GM21723 (cell line): ENCODE results near the gene FXYD6.

ENCODE experiments used
- ATAC-seq: cut with Tn5 transposase; IDR thresholded peaks from one replicate; pipeline ENCODE4 v1.9.1; 2021; ENCODE audit warnings: mild to moderate bottlenecking, moderate library complexity; ENCODE audit not compliant: unreplicated experiment

The FXYD6 gene

DNA sequence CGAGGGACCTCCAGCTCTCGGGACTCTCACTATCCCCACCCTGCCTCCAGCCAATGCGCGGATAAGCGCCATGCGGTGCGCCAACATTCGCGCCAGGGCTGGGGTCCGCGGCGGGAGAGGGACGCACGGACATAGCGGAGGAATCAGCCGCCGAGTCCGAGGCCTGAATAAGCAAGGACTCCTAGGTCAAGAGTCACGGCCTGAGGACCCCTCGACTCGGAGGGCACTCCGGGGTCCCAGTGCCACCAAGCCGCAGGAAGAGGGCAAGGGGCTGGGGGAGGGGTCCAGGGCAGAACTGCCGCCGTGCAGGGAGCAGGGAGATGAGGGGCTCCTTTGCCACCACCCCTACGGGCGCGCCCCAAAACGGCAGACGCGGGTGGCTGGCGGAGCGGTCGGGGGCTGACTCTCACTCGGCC, 80.0 kb downstream of the FXYD6 start:
- no peak for ATAC-seq

DNA sequence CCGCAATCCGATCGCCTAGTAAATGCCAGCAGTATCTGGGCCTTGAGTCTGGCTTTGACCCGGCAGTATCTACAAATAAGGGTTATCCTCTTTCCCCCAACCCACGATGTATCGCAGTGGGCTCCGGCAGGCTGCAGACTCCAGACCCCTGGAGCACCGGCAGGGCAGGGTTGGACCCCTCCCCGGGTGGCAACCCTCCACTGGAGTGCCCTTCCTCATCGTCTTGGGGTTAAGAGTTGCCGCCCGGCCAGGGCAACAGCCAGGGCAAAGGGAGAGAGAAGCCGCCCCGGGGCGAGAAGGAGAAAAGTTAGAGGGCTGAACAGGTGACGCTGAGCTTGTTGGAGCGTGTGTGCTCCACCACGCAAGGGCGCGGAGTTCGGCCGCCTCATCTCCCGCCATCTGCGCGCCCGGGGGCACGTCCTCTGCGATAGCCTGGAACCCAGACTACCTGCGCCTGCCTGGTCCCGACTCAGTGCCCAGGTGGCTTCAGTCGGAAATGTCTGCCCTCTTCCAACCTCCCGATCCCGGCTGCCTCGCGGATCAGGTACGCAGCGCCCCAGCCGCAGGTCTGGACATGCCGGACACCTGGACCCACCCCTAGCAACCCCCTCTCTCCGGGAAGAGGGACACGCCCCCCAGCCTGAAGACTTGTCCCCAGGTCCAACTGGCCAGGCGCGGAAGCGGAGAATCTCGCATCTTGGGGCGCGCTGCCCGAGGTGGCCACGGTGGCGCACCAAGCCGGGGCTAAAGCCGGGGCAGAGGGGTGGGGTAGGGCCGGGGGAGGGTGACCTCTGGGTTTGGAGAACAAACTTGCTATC, 80.6 kb downstream of the FXYD6 start:
- no peak for ATAC-seq

DNA sequence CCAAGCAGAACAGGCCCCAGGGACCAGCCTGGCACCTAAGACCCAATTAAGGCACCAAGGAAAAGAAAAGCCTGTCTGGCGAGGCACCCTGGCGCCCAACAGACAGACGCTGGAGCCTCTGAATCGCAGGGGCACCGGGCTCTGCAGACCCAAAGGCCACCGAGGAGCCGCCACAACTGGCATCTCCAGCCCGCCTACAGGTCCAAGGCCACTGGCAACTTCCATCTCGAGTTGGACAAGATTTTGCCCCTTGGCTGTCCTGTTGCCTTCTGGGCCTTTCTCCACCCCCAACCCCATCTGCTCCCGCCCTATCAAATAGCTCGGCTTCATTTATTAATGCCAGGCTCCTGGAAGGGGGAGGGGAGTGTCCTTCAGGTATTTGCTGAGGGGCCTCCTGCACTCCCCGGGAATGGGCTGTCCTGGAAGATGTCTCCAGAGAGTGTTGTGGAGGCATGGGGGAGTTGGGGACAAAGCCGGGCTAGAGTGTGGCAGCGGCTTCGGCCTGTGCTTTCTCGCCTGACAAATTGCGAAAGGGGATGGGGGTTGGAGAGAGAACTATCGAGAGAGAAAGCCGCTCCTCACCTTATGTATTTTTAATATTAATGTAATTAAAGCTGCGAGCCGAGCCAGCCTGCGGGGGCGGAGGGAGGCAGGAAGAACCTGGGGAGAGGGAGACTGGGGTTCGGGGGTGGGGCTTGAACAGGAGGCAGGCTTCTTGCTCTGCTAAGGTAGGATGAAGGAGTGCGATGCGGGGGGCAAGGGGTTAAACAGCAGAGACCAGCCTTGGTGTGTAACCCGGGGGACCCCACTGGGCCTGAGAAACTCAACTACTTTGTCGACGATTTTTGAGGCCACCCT, 81.5 kb downstream of the FXYD6 start:
- no peak for ATAC-seq

DNA sequence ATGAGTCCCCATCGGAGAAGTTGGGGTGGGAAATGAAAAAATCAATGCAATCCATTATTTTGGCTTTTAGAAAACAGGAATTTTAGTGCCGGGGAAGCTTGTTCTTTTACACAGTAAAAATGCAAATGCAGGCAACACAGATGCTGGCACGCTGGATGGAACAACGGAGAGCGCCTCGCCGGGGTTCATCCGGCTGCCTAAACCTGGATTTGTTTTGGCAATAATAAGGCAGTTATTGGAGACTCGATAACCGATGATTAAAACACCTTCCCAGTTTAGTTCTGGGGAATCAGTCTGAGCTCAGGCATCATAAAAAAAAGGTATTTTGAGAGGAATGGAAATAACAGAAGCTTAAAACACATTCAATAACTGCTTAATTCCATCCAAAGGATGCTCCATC, 82.3 kb downstream of the FXYD6 start:
- ATAC-seq = no peak

DNA sequence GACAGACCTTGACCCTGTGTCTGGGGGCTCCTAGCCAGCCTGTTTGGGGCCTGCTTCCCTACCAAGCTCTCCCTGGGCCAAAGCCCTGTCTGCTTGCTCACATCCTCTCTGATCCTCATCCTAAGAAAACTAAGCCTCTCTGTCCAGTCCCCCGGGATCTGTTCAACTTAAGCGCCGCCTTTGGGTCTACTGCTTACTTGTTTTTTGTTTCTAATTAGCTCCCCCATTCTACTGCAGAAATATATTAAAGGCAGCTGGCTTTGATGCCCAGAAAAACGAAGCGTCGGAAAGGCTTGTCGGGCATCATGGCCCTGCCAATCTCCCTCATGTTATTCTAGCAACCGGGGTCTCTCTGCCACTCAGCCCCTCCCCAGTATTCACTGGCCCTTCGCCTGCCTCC, 82.9 kb downstream of the FXYD6 start:
- ATAC-seq = no peak

DNA sequence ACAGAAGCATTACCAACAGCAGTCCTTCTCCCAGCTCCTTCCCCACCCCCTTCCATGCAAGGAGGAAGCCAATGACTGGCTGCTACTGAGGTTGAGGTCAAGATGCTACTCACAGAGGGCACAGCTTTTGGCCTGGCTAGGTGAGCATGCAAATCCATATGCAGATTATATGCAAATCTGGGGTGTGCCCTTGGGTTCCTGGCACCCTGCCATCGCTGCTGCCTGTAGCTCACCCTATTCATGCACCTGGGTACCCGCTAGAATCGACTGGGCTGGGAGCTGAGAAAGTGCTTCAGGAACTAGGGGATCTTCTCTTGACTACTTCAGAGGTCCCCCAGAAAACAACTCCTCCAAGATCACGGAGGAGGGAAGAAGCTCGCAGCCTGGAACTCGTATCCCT, 83.5 kb downstream of the FXYD6 start:
- no peak for ATAC-seq

DNA sequence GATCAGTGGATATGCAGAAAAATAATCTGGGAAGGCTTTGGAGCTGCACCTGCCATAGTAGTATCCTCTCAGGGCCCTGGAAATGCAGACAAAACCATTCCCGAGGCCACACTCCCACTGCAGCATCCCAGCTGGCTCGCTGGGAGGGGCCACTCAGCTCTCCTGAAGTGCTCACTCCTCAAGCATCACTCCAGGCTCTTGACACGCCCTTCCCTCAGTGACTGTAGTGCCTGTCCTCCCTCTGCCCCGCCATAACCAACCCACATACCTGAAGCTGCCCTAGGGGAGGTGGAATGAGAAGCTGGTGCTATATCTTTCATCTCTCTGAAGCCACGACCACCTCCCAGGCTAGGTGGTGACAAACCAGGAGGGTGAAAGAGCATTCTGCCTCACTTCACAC, 84.2 kb downstream of the FXYD6 start:
- no peak for ATAC-seq

DNA sequence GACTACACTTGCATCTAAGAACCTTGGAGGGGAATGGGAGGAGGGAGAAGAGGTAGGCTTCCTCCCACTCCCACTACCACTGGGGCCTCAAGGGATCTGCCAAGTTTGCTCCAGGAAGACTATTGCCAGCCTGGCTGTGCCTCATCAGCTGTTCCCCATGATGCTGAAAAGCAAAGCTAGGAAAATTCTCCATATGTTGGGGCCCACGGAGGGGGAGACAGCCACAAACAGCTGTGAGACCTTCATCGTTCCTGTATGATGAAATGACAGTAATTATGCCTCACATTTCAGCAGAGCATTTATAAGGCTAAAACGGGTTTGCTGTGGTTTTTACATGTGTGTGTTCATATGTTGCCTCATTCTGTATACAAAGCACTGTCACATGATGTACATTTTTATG, 86.2 kb downstream of the FXYD6 start:
- no peak for ATAC-seq

DNA sequence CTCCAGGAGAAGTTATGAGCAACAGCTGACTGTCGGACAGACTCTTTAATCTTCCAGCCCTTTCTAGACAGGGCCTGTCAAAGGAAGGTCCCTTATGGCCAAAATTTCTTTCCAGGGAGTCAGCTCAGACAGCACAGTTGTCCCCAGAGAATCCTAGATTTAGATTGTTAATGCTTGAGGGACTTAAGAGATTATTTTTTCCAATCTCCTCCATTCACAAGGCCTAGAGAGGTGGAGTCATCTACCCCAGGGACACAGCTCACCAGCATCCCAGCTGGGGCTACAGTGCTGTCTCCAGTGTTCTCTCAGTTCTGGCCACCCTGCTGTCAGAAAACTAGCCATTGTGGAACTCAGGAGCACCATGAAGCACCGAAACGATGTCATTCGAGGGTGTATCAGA, 87.2 kb downstream of the FXYD6 start:
- ATAC-seq = no peak
